Calu3 (cell line): ENCODE results near the gene IGF2. TPM values are rescaled to one million over a fixed set of nuclear protein-coding genes. Genes with fewer than 3 reads are reported as not detected.

Experiments
- BruUV-seq: library from RNA; stranded (reverse); fragments of 400-500 nt; replicated peaks from 2 replicates; lab custom pipeline; 2021; lab: Mats Ljungman, UMichigan
- CTCF ChIA-PET: fragments of 300-600 bp; sonication (Branson Sonifier 250); formaldehyde crosslinking; loops from one replicate; lab custom pipeline; 2022; ENCODE audit warnings: antibody characterized with exemption; lab: Charles Lee
- DNase-seq: peaks from one replicate; pipeline ENCODE4 v3.0.0; 2022
- H3K27ac Mint-ChIP-seq: one replicate; pipeline ENCODE4 v1.8.0; 2022; ENCODE audit warnings: mixed read lengths; ENCODE audit not compliant: unreplicated experiment
- H3K27me3 Mint-ChIP-seq: one replicate; pipeline ENCODE4 v1.8.0; 2022; ENCODE audit warnings: mixed read lengths; ENCODE audit not compliant: unreplicated experiment
- H3K36me3 Mint-ChIP-seq: one replicate; pipeline ENCODE4 v1.8.0; 2022; ENCODE audit warnings: mild to moderate bottlenecking, moderate library complexity, mixed read lengths; ENCODE audit not compliant: insufficient read depth, unreplicated experiment
- H3K4me1 Mint-ChIP-seq: one replicate; pipeline ENCODE4 v1.8.0; 2022; ENCODE audit warnings: mild to moderate bottlenecking, low read depth, mixed read lengths; ENCODE audit not compliant: unreplicated experiment
- H3K4me3 Mint-ChIP-seq: one replicate; pipeline ENCODE4 v1.8.0; 2022; ENCODE audit warnings: mild to moderate bottlenecking, low read depth, moderate library complexity, mixed read lengths; ENCODE audit not compliant: unreplicated experiment
- H3K9me3 Mint-ChIP-seq: one replicate; pipeline ENCODE4 v1.8.0; 2022; ENCODE audit warnings: low read depth, mixed read lengths; ENCODE audit not compliant: unreplicated experiment
- CTCF ChIP-seq: fragments of 200-600 bp; IDR thresholded peaks from one replicate; pipeline ENCODE4 v1.8.0; 2022; ENCODE audit warnings: antibody characterized with exemption; ENCODE audit not compliant: unreplicated experiment
- intact Hi-C: fragments of 100-400 bp; cut with micrococcal nuclease; formaldehyde crosslinking; loops from one replicate; pipeline ENCODE4 v1.10.0; 2022; ENCODE audit not compliant: unreplicated experiment
- total RNA-seq: library from RNA; stranded (reverse); gene quantifications from 2 replicates; pipeline ENCODE4 v1.2.3, GENCODE V29; 2022

Gene IGF2
- total RNA-seq, 1 experiment from 2014 or later, result 0.45 TPM

GRCh38 chr11:2088746-2089535 lies 50.2 kb downstream of the IGF2 start:
- no peak overlapping the region for H3K27ac Mint-ChIP-seq
- H3K27me3 Mint-ChIP-seq, result no peaks in the 10 kb centered on the region
- CTCF ChIA-PET, result interaction anchor here (1.0 kb wide), 1 partner anchor 12 kb away, joined by 3 read pairs; no protein-coding TSS in a partner anchor
- intact Hi-C loops, result no loop called here
- peaks cover 16% of the 10 kb centered on the region for H3K4me1 Mint-ChIP-seq
- no peaks in the 10 kb centered on the region for H3K9me3 Mint-ChIP-seq
- BruUV-seq, result no TSS peak
- TF ChIP-seq CTCF, result no peak
- no peak overlapping the region for H3K4me3 Mint-ChIP-seq
- no peak for DNase-seq
- no peaks in the 10 kb centered on the region for H3K36me3 Mint-ChIP-seq

GRCh38 chr11:2088284-2088683 lies 50.9 kb downstream of the IGF2 start:
- intact Hi-C loops, result no loop called here
- H3K27me3 Mint-ChIP-seq, result no peaks in the 10 kb centered on the region
- H3K4me1 Mint-ChIP-seq, result peaks cover 10% of the 10 kb centered on the region
- BruUV-seq, result no TSS peak
- H3K9me3 Mint-ChIP-seq, result peaks cover 2% of the 10 kb centered on the region
- H3K36me3 Mint-ChIP-seq, result no peaks in the 10 kb centered on the region
- CTCF ChIA-PET, result no interaction called here
- H3K4me3 Mint-ChIP-seq, result no peak overlapping the region
- no peak for DNase-seq
- H3K27ac Mint-ChIP-seq, result no peak overlapping the region
- no peak for TF ChIP-seq CTCF

GRCh38 chr11:2086239-2087040 lies 52.7 kb downstream of the IGF2 start:
- no peak for DNase-seq
- CTCF ChIA-PET, result no interaction called here
- H3K27ac Mint-ChIP-seq, result no peak overlapping the region

More at GRCh38 chr11:2086239-2087040, 52.7 kb downstream of the IGF2 start:
- intact Hi-C loops, result no loop called here
- TF ChIP-seq CTCF, result no peak
- Mint-ChIP-seq H3K36me3 (no peaks in the 10 kb centered on the region), H3K9me3 (peaks cover 2% of the 10 kb centered on the region), H3K27me3 (no peaks in the 10 kb centered on the region), H3K4me1 (no peaks in the 10 kb centered on the region), H3K4me3 (no peak overlapping the region)
- BruUV-seq, result no TSS peak
